Measurements from ENCODE around the gene TYSND1. TPM values are rescaled to one million over a fixed set of nuclear protein-coding genes. Genes with fewer than 3 reads are reported as not detected.

The TYSND1 gene
- total RNA-seq, 1 experiment from 2014 or later: 13.6 TPM

DNA sequence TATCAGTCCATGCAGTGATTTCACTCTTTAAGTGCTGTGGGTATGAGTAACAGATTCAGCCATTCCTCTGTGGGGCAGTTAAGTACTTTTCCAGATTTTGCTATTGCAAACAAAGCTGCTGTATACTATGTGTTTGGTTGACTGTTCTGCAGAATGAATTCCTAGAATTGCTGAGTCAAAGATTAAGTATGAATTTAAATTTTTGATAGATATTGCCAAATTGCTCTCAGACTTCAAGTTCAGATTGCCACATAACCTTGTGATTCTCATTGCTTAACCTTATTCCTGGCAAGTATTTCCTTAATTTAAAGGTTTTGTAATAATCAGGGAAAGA, 45.4 kb upstream of the TYSND1 start:
- ATAC-seq (no peak), DNase-seq (ENCODE audit: low read depth, low spot score) (no peak)
- Histone ChIP-seq H3K9ac (ENCODE audit: low read length) (no peak overlapping the region), H3K27ac (ENCODE audit: low read depth, low read length) (no peak overlapping the region), H3K27me3 (ENCODE audit: insufficient read depth, low read length) (no peaks in the 10 kb centered on the region), H3K36me3 (ENCODE audit: control insufficient read depth in 1 of 2, insufficient read depth in 2 of 2, low read length in 2 of 2) (no peaks in the 10 kb centered on the region), H3K4me2 (ENCODE audit: low read length) (no peak overlapping the region), H4K20me1 (ENCODE audit: insufficient read depth) (0 out of 2 replicates have a peak, but pooled peaks cover 3% of the 10 kb centered on the region), H2AFZ (ENCODE audit: low read depth, low read length, poor library complexity, severe bottlenecking) (no peak overlapping the region), H3K4me1 (ENCODE audit: control insufficient read depth in 1 of 2, insufficient read depth in 2 of 2, low read length in 2 of 2) (no peaks in the 10 kb centered on the region), H3K79me2 (ENCODE audit: insufficient read depth, low read length) (no peaks in the 10 kb centered on the region), H3K9me3 (ENCODE audit: control insufficient read depth in 1 of 2, insufficient read depth in 1 of 2, low read depth in 1 of 2, low read length in 2 of 2) (no peaks in the 10 kb centered on the region), H3K9me2 (ENCODE audit: insufficient read depth) (no peaks in the 10 kb centered on the region), H3K4me3 (replicated peaks in 1 of 2; ENCODE audit: low read depth in 1 of 2, low read length in 2 of 2) (no peak overlapping the region)
- POLR2A ChIA-PET: no interaction called here
- intact Hi-C loops (cut with micrococcal nuclease): no loop called here
- CTCF ChIA-PET: no interaction called here
- RAD21 ChIA-PET (ENCODE audit: low non-redundant PET in 1 of 2, low total read pairs in 2 of 2, uncharacterized antibody in 2 of 2, unreplicated experiment in 2 of 2): no interaction called here
- no TSS peak for BruUV-seq (replicated peaks)
- TF ChIP-seq EZH2phosphoT487 (IDR thresholded peaks at IDR 0.05; ENCODE audit: borderline replicate concordance) (no peak), CEBPB (IDR thresholded peaks at IDR 0.05; ENCODE audit: low read depth) (no peak), JUND (IDR thresholded peaks at IDR 0.05) (no peak), EZH2 (IDR thresholded peaks at IDR 0.05) (no peak), SP1 (IDR thresholded peaks at IDR 0.05; ENCODE audit: low read depth) (no peak), YY1 (IDR thresholded peaks at IDR 0.05; ENCODE audit: extremely low read depth, insufficient replicate concordance, low read depth, low read length) (no peak), SRF (IDR thresholded peaks at IDR 0.05; ENCODE audit: low read depth) (no peak), POLR2AphosphoS5 (IDR thresholded peaks at IDR 0.05; ENCODE audit: low read depth, low read length) (no peak), FOSL1 (IDR thresholded peaks at IDR 0.05; ENCODE audit: low read depth) (no peak), POLR2A (IDR thresholded peaks at IDR 0.05; ENCODE audit: borderline replicate concordance, extremely low read depth, insufficient read depth, insufficient read length) (no peak), RAD21 (IDR thresholded peaks at IDR 0.05; ENCODE audit: low read depth) (no peak), ZNF274 (IDR thresholded peaks at IDR 0.05; ENCODE audit: low read depth, low read length) (no peak), TCF7L2 (IDR thresholded peaks at IDR 0.05; ENCODE audit: borderline replicate concordance, extremely low read depth, insufficient read depth, insufficient read length) (no peak), ELF1 (IDR thresholded peaks at IDR 0.05; ENCODE audit: borderline replicate concordance, low read depth) (no peak)
- TF ChIP-seq, protein P1, sequence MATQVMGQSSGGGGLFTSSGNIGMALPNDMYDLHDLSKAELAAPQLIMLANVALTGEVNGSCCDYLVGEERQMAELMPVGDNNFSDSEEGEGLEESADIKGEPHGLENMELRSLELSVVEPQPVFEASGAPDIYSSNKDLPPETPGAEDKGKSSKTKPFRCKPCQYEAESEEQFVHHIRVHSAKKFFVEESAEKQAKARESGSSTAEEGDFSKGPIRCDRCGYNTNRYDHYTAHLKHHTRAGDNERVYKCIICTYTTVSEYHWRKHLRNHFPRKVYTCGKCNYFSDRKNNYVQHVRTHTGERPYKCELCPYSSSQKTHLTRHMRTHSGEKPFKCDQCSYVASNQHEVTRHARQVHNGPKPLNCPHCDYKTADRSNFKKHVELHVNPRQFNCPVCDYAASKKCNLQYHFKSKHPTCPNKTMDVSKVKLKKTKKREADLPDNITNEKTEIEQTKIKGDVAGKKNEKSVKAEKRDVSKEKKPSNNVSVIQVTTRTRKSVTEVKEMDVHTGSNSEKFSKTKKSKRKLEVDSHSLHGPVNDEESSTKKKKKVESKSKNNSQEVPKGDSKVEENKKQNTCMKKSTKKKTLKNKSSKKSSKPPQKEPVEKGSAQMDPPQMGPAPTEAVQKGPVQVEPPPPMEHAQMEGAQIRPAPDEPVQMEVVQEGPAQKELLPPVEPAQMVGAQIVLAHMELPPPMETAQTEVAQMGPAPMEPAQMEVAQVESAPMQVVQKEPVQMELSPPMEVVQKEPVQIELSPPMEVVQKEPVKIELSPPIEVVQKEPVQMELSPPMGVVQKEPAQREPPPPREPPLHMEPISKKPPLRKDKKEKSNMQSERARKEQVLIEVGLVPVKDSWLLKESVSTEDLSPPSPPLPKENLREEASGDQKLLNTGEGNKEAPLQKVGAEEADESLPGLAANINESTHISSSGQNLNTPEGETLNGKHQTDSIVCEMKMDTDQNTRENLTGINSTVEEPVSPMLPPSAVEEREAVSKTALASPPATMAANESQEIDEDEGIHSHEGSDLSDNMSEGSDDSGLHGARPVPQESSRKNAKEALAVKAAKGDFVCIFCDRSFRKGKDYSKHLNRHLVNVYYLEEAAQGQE (IDR thresholded peaks at IDR 0.05; ENCODE audit: low read depth): no peak
- TF ChIP-seq, protein P2, sequence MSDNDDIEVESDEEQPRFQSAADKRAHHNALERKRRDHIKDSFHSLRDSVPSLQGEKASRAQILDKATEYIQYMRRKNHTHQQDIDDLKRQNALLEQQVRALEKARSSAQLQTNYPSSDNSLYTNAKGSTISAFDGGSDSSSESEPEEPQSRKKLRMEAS (IDR thresholded peaks at IDR 0.05): no peak
- TF ChIP-seq, protein P3, sequence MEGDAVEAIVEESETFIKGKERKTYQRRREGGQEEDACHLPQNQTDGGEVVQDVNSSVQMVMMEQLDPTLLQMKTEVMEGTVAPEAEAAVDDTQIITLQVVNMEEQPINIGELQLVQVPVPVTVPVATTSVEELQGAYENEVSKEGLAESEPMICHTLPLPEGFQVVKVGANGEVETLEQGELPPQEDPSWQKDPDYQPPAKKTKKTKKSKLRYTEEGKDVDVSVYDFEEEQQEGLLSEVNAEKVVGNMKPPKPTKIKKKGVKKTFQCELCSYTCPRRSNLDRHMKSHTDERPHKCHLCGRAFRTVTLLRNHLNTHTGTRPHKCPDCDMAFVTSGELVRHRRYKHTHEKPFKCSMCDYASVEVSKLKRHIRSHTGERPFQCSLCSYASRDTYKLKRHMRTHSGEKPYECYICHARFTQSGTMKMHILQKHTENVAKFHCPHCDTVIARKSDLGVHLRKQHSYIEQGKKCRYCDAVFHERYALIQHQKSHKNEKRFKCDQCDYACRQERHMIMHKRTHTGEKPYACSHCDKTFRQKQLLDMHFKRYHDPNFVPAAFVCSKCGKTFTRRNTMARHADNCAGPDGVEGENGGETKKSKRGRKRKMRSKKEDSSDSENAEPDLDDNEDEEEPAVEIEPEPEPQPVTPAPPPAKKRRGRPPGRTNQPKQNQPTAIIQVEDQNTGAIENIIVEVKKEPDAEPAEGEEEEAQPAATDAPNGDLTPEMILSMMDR (IDR thresholded peaks at IDR 0.05 in 2 of 3, conservative IDR thresholded peaks at IDR 0.05 in 1 of 3; ENCODE audit: borderline replicate concordance in 1 of 3, insufficient read depth in 1 of 3, low read depth in 2 of 3, low read length in 2 of 3): no peak
- TF ChIP-seq, protein P4, sequence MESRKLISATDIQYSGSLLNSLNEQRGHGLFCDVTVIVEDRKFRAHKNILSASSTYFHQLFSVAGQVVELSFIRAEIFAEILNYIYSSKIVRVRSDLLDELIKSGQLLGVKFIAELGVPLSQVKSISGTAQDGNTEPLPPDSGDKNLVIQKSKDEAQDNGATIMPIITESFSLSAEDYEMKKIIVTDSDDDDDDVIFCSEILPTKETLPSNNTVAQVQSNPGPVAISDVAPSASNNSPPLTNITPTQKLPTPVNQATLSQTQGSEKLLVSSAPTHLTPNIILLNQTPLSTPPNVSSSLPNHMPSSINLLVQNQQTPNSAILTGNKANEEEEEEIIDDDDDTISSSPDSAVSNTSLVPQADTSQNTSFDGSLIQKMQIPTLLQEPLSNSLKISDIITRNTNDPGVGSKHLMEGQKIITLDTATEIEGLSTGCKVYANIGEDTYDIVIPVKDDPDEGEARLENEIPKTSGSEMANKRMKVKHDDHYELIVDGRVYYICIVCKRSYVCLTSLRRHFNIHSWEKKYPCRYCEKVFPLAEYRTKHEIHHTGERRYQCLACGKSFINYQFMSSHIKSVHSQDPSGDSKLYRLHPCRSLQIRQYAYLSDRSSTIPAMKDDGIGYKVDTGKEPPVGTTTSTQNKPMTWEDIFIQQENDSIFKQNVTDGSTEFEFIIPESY (IDR thresholded peaks at IDR 0.05; ENCODE audit: extremely low read depth, insufficient replicate concordance, low read length): no peak
- TF ChIP-seq, protein P5, sequence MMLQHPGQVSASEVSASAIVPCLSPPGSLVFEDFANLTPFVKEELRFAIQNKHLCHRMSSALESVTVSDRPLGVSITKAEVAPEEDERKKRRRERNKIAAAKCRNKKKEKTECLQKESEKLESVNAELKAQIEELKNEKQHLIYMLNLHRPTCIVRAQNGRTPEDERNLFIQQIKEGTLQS (IDR thresholded peaks at IDR 0.05): no peak

Measured in HCT116 (cell line).